KMS-11 (cell line): ENCODE data around the gene GLI1.

ENCODE experiments used
- H2AFZ ChIP-seq: fragments of 200-600 bp; sonication (generic); 2 replicates; pipeline ENCODE4 v1.6.1; 2016; ENCODE audit warnings: antibody characterized with exemption, mixed run types, low read depth
- H3K27ac ChIP-seq: fragments of 200-600 bp; sonication (generic); 2 replicates; pipeline ENCODE4 v1.6.1; 2016; ENCODE audit warnings: mild to moderate bottlenecking, mixed run types
- H3K27me3 ChIP-seq: fragments of 200-600 bp; sonication (generic); 2 replicates; pipeline ENCODE4 v1.6.1; 2017; ENCODE audit warnings: mild to moderate bottlenecking, low read depth, mixed run types, moderate library complexity; ENCODE audit not compliant: insufficient read depth
- H3K36me3 ChIP-seq: fragments of 200-600 bp; sonication (generic); 2 replicates; pipeline ENCODE4 v1.6.1; 2017; ENCODE audit warnings: mild to moderate bottlenecking, mixed run types; ENCODE audit not compliant: insufficient read depth
- H3K4me1 ChIP-seq: fragments of 200-600 bp; sonication (generic); 2 replicates; pipeline ENCODE4 v1.6.1; 2016; ENCODE audit warnings: mild to moderate bottlenecking, low read depth, mixed run types; ENCODE audit not compliant: poor library complexity, severe bottlenecking
- H3K4me2 ChIP-seq: fragments of 200-600 bp; sonication (generic); 2 replicates; pipeline ENCODE4 v1.7.0; 2016; ENCODE audit warnings: mild to moderate bottlenecking, mixed run types
- H3K4me3 ChIP-seq: fragments of 200-600 bp; sonication (generic); IDR thresholded peaks from 2 replicates; pipeline ENCODE4 v1.6.1; 2017; ENCODE audit warnings: low read depth, low read length, mixed read lengths; ENCODE audit not compliant: insufficient read depth
- H3K79me2 ChIP-seq: fragments of 200-600 bp; sonication (generic); 2 replicates; pipeline ENCODE4 v1.6.1; 2016; ENCODE audit warnings: low read depth, mixed run types; ENCODE audit not compliant: insufficient read depth
- H3K9ac ChIP-seq: fragments of 200-600 bp; sonication (generic); 2 replicates; pipeline ENCODE4 v1.6.1; 2016; ENCODE audit warnings: mild to moderate bottlenecking, mixed run types
- H4K20me1 ChIP-seq: fragments of 200-600 bp; sonication (generic); 2 replicates; pipeline ENCODE4 v1.6.1; 2016; ENCODE audit warnings: mild to moderate bottlenecking, mixed run types; ENCODE audit not compliant: insufficient read depth
- TF ChIP-seq, protein P1 (sequence below): fragments of 200-600 bp; sonication (generic); conservative IDR thresholded peaks from 2 replicates; pipeline ENCODE4 v1.6.1; 2017; ENCODE audit warnings: low read depth, mild to moderate bottlenecking, antibody characterized with exemption, low read length, moderate library complexity, mixed read lengths

The GLI1 gene

GRCh38 chr12:57473886-57474285 is 14.3 kb downstream of the GLI1 start:
- H3K36me3 ChIP-seq: no peaks in the 10 kb centered on the region
- no peak overlapping the region for H3K4me3 ChIP-seq
- no peaks in the 10 kb centered on the region for H3K79me2 ChIP-seq
- no peaks in the 10 kb centered on the region for H4K20me1 ChIP-seq
- peaks cover 61% of the 10 kb centered on the region for H3K27me3 ChIP-seq
- H2AFZ ChIP-seq: no peak overlapping the region
- H3K9ac ChIP-seq: no peak overlapping the region
- TF ChIP-seq, protein P1, sequence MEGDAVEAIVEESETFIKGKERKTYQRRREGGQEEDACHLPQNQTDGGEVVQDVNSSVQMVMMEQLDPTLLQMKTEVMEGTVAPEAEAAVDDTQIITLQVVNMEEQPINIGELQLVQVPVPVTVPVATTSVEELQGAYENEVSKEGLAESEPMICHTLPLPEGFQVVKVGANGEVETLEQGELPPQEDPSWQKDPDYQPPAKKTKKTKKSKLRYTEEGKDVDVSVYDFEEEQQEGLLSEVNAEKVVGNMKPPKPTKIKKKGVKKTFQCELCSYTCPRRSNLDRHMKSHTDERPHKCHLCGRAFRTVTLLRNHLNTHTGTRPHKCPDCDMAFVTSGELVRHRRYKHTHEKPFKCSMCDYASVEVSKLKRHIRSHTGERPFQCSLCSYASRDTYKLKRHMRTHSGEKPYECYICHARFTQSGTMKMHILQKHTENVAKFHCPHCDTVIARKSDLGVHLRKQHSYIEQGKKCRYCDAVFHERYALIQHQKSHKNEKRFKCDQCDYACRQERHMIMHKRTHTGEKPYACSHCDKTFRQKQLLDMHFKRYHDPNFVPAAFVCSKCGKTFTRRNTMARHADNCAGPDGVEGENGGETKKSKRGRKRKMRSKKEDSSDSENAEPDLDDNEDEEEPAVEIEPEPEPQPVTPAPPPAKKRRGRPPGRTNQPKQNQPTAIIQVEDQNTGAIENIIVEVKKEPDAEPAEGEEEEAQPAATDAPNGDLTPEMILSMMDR: no peak
- no peak overlapping the region for H3K27ac ChIP-seq
- H3K4me2 ChIP-seq: no peak overlapping the region
- peaks cover 9% of the 10 kb centered on the region for H3K4me1 ChIP-seq

GRCh38 chr12:57474430-57474829 is 14.8 kb downstream of the GLI1 start:
- Histone ChIP-seq H3K36me3 (no peaks in the 10 kb centered on the region), H4K20me1 (no peaks in the 10 kb centered on the region), H3K4me2 (no peak overlapping the region), H3K9ac (no peak overlapping the region), H3K79me2 (no peaks in the 10 kb centered on the region), H3K27ac (no peak overlapping the region), H3K4me1 (peaks cover 9% of the 10 kb centered on the region), H3K4me3 (no peak overlapping the region), H2AFZ (no peak overlapping the region), H3K27me3 (peaks cover 58% of the 10 kb centered on the region)
- TF ChIP-seq, protein P1: no peak

DNA sequence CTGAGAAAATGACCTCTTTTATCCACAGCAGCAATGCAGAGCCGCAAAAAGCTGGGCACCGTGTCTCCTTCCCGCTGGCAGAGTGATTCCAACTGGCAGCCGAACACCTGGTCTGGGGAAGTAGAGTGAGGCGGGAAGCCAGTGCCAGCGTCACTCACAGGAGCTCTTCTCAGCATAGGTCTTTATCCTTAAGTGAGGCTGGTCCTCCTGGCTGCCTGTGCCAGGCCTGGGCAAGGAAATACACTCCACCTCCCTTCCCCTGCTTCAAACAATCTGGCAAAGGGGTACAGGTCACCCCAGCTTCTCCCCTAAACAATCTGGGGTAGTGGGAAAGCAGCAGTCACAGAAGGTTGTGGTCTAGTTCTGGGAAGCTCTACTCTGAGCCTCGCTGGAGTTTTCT is 15.3 kb downstream of the GLI1 start:
- H3K4me3 ChIP-seq: no peak overlapping the region
- no peaks in the 10 kb centered on the region for H4K20me1 ChIP-seq
- no peak overlapping the region for H3K4me2 ChIP-seq
- H3K27ac ChIP-seq: no peak overlapping the region
- peaks cover 54% of the 10 kb centered on the region for H3K27me3 ChIP-seq
- TF ChIP-seq, protein P1: no peak
- H3K4me1 ChIP-seq: peaks cover 9% of the 10 kb centered on the region
- no peak overlapping the region for H3K9ac ChIP-seq
- no peaks in the 10 kb centered on the region for H3K36me3 ChIP-seq
- no peaks in the 10 kb centered on the region for H3K79me2 ChIP-seq
- no peak overlapping the region for H2AFZ ChIP-seq

GRCh38 chr12:57475271-57476161 is 15.9 kb downstream of the GLI1 start:
- H3K36me3 ChIP-seq: no peaks in the 10 kb centered on the region
- no peaks in the 10 kb centered on the region for H4K20me1 ChIP-seq
- H3K4me2 ChIP-seq: no peak overlapping the region
- no peaks in the 10 kb centered on the region for H3K79me2 ChIP-seq
- H2AFZ ChIP-seq: no peak overlapping the region
- no peak overlapping the region for H3K9ac ChIP-seq
- TF ChIP-seq, protein P1: no peak
- peaks cover 9% of the 10 kb centered on the region for H3K4me1 ChIP-seq
- peaks cover 50% of the 10 kb centered on the region; the same call in 1 of the 2 replicates for H3K27me3 ChIP-seq
- H3K4me3 ChIP-seq: no peak overlapping the region
- no peak overlapping the region for H3K27ac ChIP-seq
